Kidney (tissue), 14 donors: Measurements from ENCODE around the gene ABCC3. TPM values are rescaled to one million over a fixed set of nuclear protein-coding genes. Genes with fewer than 3 reads are reported as not detected.
A peak's percentile ranks its signal among the peaks of the same experiment; 100 is the strongest.
"Not testable (repeated sequence)": the region's sequence is repeated elsewhere in the genome, so short reads cannot be mapped to it uniquely, and the experiment has no call there.

Experiments used
- DNase-seq, 5 donors: peaks; one replicate each; pipeline ENCODE4 v3.0.0-alpha.2; 2013 to 2020
- FAIRE-seq: peaks from 2 replicates; lab custom pipeline; 2012; peaks lifted over from hg19 to GRCh38; lab: Jason Lieb, UNC
- H3K27ac ChIP-seq, 2 donors: one replicate each; pipeline ENCODE4 v1.7.0; 2013; ENCODE audit warnings: low read depth in 2 of 2, low read length in 2 of 2, inconsistent platforms in 1 of 2
- H3K27me3 ChIP-seq: one replicate; pipeline ENCODE4 v1.7.1; 2013; ENCODE audit warnings: low read length, inconsistent platforms; ENCODE audit not compliant: control insufficient read depth, insufficient read depth
- H3K36me3 ChIP-seq, 3 donors: one replicate each; pipeline versions ENCODE4 v1.7.0 to v1.7.1; 2013; ENCODE audit warnings: low read length in 3 of 3, control low read depth in 1 of 3, inconsistent platforms in 1 of 3; ENCODE audit not compliant: insufficient read depth in 3 of 3, control insufficient read depth in 2 of 3
- H3K4me1 ChIP-seq, 3 donors: one replicate each; pipeline versions ENCODE4 v1.7.0 to v1.7.1; 2013; ENCODE audit warnings: low read length in 3 of 3, inconsistent platforms in 1 of 3, low read depth in 1 of 3; ENCODE audit not compliant: control insufficient read depth in 2 of 3, insufficient read depth in 2 of 3
- H3K4me3 ChIP-seq, 3 donors: one replicate each; pipeline versions ENCODE4 v1.7.0 to v1.8.1; 2013; ENCODE audit warnings: low read length in 3 of 3, control low read depth in 1 of 3, inconsistent platforms in 1 of 3
- H3K9ac ChIP-seq, 3 donors: one replicate each; pipeline versions ENCODE4 v1.7.0 to v1.7.1; 2013; ENCODE audit warnings: low read length in 3 of 3, control low read depth in 1 of 3, inconsistent platforms in 1 of 3
- H3K9me3 ChIP-seq, 3 donors: one replicate each; pipeline versions ENCODE4 v1.7.0 to v1.7.1; 2013; ENCODE audit warnings: low read length in 3 of 3, control low read depth in 1 of 3, inconsistent platforms in 1 of 3; ENCODE audit not compliant: control insufficient read depth in 2 of 3, insufficient read depth in 1 of 3
- CTCF ChIP-seq: IDR thresholded peaks from 3 replicates; pipeline ENCODE4 v1.5.1; 2012; ENCODE audit warnings: mild to moderate bottlenecking, moderate library complexity, borderline replicate concordance; ENCODE audit not compliant: insufficient read depth; ENCODE audit errors: extremely low read depth
- intact Hi-C: fragments of 100-400 bp; cut with DNase I; formaldehyde crosslinking; loops from one replicate; pipeline ENCODE4 v1.11.1; 2022
- polyA plus RNA-seq: library from polyadenylated mRNA; stranded (reverse); fragments of 350-450 nt; fragmentation: Illumina TruSeq; extraction: RNeasy Lipid Tissue Mini Kit (QIAGEN cat#74804); gene quantifications from one replicate; pipeline ENCODE4 v1.2.3, GENCODE V29; 2014; ENCODE audit warnings: low read depth, low replicate concordance; ENCODE audit not compliant: insufficient read depth
- total RNA-seq: library from RNA; stranded (reverse); fragmentation: NEBNext Ultra II Directional; extraction: Animal tissue kit (Norgen Biotek cat#: 25700); gene quantifications from one replicate; pipeline ENCODE4 v1.2.1, GENCODE V29; 2021
- donor health status: control.
- donor health status: control.
- donor health status: control.
- donor health status: control.
- donor health status: control.
- donor health status: DM: yes; HTN: yes; CAD: no.
- donor health status: Normal renal cell carcinoma (clear cell type).

ABCC3 gene
- total and polyA plus RNA-seq, 2 donors from 2014 or later: 9.3 to 156 TPM

DNA sequence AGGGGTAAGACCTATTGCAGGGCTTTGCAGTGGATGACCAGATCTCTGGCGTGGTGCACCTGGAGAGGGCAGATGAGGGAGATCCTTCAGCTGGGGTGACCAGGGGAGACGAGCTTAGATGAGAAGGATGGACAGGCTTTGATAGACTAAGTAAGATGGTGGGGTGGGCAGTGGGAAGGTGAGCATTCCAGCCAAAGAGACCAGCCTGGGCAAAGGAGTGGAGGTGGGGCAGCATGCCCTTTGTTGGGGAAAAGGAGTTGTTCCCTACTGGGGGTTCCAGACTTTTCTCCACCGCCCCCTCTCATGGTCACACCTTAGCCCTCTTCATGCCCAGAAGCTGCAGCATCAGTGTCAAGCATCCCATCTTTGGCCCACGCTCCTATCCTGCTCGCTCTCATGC, 45.4 kb downstream of the ABCC3 start:
- TF ChIP-seq CTCF: no peak

GRCh38 chr17:50680543-50681262, 46.0 kb downstream of the ABCC3 start:
- H3K4me1 ChIP-seq, FAIRE-seq: not testable (repeated sequence)

More for the DNA sequence above, 45.4 kb downstream of the ABCC3 start:
- peaks cover 0 to 5% (median 0%) of the 10 kb centered on the region in 3 donors for H3K4me1 ChIP-seq
- H3K9ac ChIP-seq: no peak overlapping the region
- no peaks in the 10 kb centered on the region for H3K36me3 ChIP-seq
- no peaks in the 10 kb centered on the region for H3K9me3 ChIP-seq
- no peaks in the 10 kb centered on the region for H3K27me3 ChIP-seq
- intact Hi-C loops: loop anchor here (10.0 kb wide), 1 partner anchor 45 kb away; the partner anchor contains the start of gene ABCC3
- H3K4me3 ChIP-seq: no peak overlapping the region
- H3K27ac ChIP-seq: no peak overlapping the region
- DNase-seq: peak in 1 of 5 donors; percentile 38
- FAIRE-seq: no peak

DNA sequence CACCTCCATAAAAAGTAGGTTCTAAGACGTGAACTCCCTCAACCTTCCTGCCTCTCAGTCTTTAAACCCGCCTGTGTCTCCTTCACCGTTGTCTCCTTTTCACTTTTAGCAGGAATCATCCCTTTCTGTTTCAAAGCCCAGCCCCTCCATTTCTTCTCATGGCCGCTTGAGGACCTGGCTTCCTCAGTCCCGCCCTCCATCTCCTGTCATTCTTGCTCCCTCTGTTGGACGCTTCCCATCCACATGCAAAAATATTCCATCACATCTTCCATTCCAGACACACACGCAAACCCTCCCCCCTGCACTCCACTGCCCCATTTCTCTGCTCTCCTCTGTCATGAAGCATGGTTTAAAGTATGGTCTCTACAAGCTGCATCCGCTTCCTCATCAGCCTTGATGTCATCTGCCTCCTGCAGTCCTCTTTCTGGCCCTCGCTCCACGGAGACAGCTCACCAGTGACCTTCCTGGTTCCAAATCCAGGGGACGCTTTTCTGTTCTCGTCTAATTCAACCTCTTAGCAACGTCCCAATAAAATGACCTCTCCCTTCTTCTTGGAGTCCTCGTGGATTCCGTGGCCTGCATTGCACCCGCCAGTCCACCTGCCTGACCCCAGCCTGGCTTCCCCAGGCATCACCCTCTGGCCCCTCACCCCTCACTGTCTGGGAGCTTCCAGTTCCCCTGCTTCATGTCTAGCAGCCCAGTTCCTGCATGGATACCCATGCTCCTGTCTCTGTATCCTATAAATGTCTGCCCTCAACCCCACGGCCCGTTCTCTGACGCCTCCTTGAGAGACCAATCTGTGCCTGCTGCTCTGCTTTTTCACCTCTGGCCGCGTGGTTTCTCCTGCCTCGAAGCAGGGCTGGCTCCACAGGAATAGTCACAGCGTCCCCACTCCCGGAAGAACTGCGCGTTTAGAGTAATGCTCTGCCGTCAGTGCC, 46.9 kb downstream of the ABCC3 start:
- no peak for FAIRE-seq
- H3K27ac ChIP-seq: no peak overlapping the region

More at GRCh38 chr17:50680543-50681262, 46.0 kb downstream of the ABCC3 start:
- H3K27me3 ChIP-seq, H3K9me3 ChIP-seq, H3K36me3 ChIP-seq, H3K9ac ChIP-seq, H3K27ac ChIP-seq: not testable (repeated sequence)
- H3K4me3 ChIP-seq: peak overlapping the region in 2 of 3 donors; percentile 17 to 38
- intact Hi-C loops: loop anchor here (10.0 kb wide), 1 partner anchor 46 kb away; the partner anchor contains the start of gene ABCC3
- peak in 1 of 5 donors; percentile 27 for DNase-seq

More for the DNA sequence above, 46.9 kb downstream of the ABCC3 start:
- intact Hi-C loops: loop anchor here (10.0 kb wide), 1 partner anchor 47 kb away; the partner anchor contains the start of gene ABCC3
- peak; percentile 63 to 91 (median 66) for DNase-seq
- TF ChIP-seq CTCF: peak; percentile 68
- Histone ChIP-seq H3K9me3 (no peaks in the 10 kb centered on the region), H3K4me3 (peak overlapping the region in 2 of 3 donors; percentile 17 to 38), H3K27me3 (no peaks in the 10 kb centered on the region), H3K4me1 (peaks cover 0 to 9% (median 6%) of the 10 kb centered on the region in 3 donors), H3K9ac (no peak overlapping the region), H3K36me3 (no peaks in the 10 kb centered on the region)
